MM.1S (cell line): ENCODE data around the gene C17orf75.

Experiments used
- CTCF ChIP-seq: fragments of 300-600 bp; sonication (generic); IDR thresholded peaks from 2 replicates; pipeline ENCODE4 v1.5.1; 2016; ENCODE audit warnings: antibody characterized with exemption, low read length, mixed read lengths
- EZH2phosphoT487 ChIP-seq: fragments of 300-600 bp; sonication (generic); IDR thresholded peaks from 2 replicates; pipeline ENCODE4 v1.6.1; 2018; ENCODE audit warnings: antibody characterized with exemption, low read length

DNA sequence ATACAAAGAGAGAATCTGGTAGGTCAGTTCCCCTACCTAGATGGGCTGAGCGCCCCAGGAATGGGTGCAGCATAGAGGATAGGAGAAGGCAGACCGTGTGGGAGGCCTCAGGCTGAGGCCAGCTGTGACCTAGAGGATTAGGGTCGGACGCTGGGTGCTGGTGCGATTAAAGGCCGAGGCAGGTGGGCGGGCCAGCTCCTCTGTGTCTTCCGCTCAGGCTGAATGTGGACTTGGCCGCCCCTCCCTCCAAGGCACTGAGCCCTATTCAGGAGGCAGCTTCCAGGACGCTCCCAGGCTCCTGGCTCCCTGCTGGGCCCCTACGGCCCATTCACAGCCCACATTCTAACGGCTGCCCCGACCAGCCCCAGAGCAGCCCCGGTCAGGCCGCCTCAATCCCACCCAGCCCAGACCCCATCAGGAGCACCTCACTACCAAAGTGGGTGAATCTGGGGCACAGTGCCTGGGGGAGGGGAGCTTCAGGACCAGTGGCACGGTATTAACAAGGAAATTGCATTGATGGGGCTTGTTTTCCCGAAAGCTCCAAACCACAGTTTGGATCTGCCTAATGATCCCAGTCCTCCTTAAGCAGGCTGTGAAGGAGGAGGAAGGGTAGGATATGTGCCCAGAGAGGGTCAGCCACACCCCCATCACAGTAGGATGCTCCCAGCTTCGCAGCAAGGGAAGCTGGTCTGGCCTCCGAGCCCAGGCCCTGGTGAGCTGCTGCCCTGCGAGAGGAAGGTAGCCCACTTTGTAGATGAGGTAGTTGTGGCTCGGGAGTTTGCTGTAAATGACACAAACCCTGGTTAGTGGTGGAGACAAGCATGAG lies 61.9 kb downstream of the C17orf75 start:
- TF ChIP-seq CTCF (no peak), EZH2phosphoT487 (no peak)
